IMR-90 (cell line): Measurements from ENCODE around the gene PGS1. TPM values are rescaled to one million over a fixed set of nuclear protein-coding genes. Genes with fewer than 3 reads are reported as not detected.

Source experiments
- ATAC-seq: fragments of 200-7000 bp; cut with Tn5 transposase; 2 replicates; pipeline ENCODE4 v1.9.1; 2020; ENCODE audit warnings: low read depth, mild to moderate bottlenecking, moderate library complexity
- BruUV-seq: library from RNA; stranded (reverse); fragments of 400-500 nt; replicated peaks from 2 replicates; lab custom pipeline; 2021; lab: Mats Ljungman, UMichigan
- CTCF ChIA-PET: fragments of 300-600 bp; formaldehyde crosslinking; extraction: SDS; loops from one replicate; lab custom pipeline; 2021; ENCODE audit warnings: antibody characterized with exemption; lab: Yijun Ruan, JAX
- POLR2A ChIA-PET: fragments of 300-600 bp; sonication (Branson Sonifier 250); formaldehyde crosslinking; loops from one replicate; lab custom pipeline; 2022; ENCODE audit warnings: antibody characterized with exemption; ENCODE audit not compliant: unreplicated experiment; lab: Charles Lee
- DNase-seq: peaks from one replicate; pipeline ENCODE4 v3.0.0; 2013
- H2AFZ ChIP-seq: replicated peaks from 2 replicates; pipeline ENCODE3; 2013; ENCODE audit warnings: low read length, mild to moderate bottlenecking; ENCODE audit not compliant: poor library complexity
- H2AK5ac ChIP-seq: 2 replicates; pipeline ENCODE4 v1.6.1; 2013; ENCODE audit warnings: low read depth, low read length, inconsistent platforms
- H2AK9ac ChIP-seq: replicated peaks from 2 replicates; pipeline ENCODE3; 2013; ENCODE audit warnings: mild to moderate bottlenecking, low read depth, low read length, moderate library complexity; ENCODE audit not compliant: poor library complexity
- H2BK120ac ChIP-seq: 2 replicates; pipeline ENCODE4 v1.6.1; 2013; ENCODE audit warnings: low read depth, low read length, inconsistent platforms
- H2BK15ac ChIP-seq: 3 replicates; pipeline ENCODE4 v1.6.1; 2013; ENCODE audit warnings: low read depth, low read length, inconsistent platforms
- H2BK20ac ChIP-seq: 2 replicates; pipeline ENCODE4 v1.6.1; 2013; ENCODE audit warnings: low read depth, mild to moderate bottlenecking, inconsistent platforms, low read length, moderate library complexity
- H2BK5ac ChIP-seq: 2 replicates; pipeline ENCODE4 v1.6.1; 2013; ENCODE audit warnings: mild to moderate bottlenecking, low read depth, low read length, inconsistent platforms; ENCODE audit not compliant: poor library complexity, severe bottlenecking
- H3K14ac ChIP-seq: replicated peaks from 2 replicates; pipeline ENCODE4 v1.6.1; 2013; ENCODE audit warnings: low read depth, low read length, inconsistent platforms
- H3K18ac ChIP-seq: 2 replicates; pipeline ENCODE4 v1.6.1; 2013; ENCODE audit warnings: low read depth, low read length, control low read depth
- H3K23ac ChIP-seq: 2 replicates; pipeline ENCODE4 v1.6.1; 2013; ENCODE audit warnings: low read depth, low read length, inconsistent platforms
- H3K27ac ChIP-seq: 2 replicates; pipeline ENCODE4 v1.5.1; 2013; ENCODE audit warnings: mild to moderate bottlenecking, control low read depth, low read length; ENCODE audit not compliant: insufficient read depth
- H3K27me3 ChIP-seq: 2 replicates; pipeline ENCODE4 v1.6.1; 2013; ENCODE audit warnings: low read length; ENCODE audit not compliant: control insufficient read depth, insufficient read depth
- H3K36me3 ChIP-seq: 2 replicates; pipeline ENCODE4 v1.6.1; 2013; ENCODE audit warnings: low read length, mixed read lengths; ENCODE audit not compliant: control insufficient read depth, insufficient read depth
- H3K4ac ChIP-seq: 2 replicates; pipeline ENCODE4 v1.6.1; 2013; ENCODE audit warnings: low read depth, low read length, inconsistent platforms
- H3K4me1 ChIP-seq: 2 replicates; pipeline ENCODE4 v1.6.1; 2013; ENCODE audit warnings: low read length, mixed read lengths; ENCODE audit not compliant: control insufficient read depth, insufficient read depth
- H3K4me2 ChIP-seq: 2 replicates; pipeline ENCODE4 v1.6.1; 2013; ENCODE audit warnings: low read depth, mild to moderate bottlenecking, control low read depth, low read length, moderate library complexity
- H3K4me3 ChIP-seq: 2 replicates; pipeline ENCODE4 v1.5.1; 2013; ENCODE audit warnings: low read depth, mild to moderate bottlenecking, control low read depth, low read length, moderate library complexity; ENCODE audit not compliant: insufficient read depth
- H3K56ac ChIP-seq: 2 replicates; pipeline ENCODE4 v1.6.1; 2013; ENCODE audit warnings: low read length, inconsistent platforms; ENCODE audit not compliant: insufficient read depth; ENCODE audit errors: extremely low read depth
- H3K79me1 ChIP-seq, 2 experiments: 2 replicates each; pipeline ENCODE4 v1.6.1; 2013; ENCODE audit warnings: low read length in 2 of 2, inconsistent platforms in 1 of 2, low read depth in 1 of 2
- H3K9ac ChIP-seq: 2 replicates; pipeline ENCODE4 v1.6.1; 2013; ENCODE audit warnings: low read depth, low read length, control low read depth
- H3K9me1 ChIP-seq: 2 replicates; pipeline ENCODE4 v1.6.1; 2013; ENCODE audit warnings: low read length, inconsistent platforms; ENCODE audit not compliant: insufficient read depth
- H3K9me3 ChIP-seq: 2 replicates; pipeline ENCODE4 v1.6.1; 2013; ENCODE audit warnings: low read length; ENCODE audit not compliant: control insufficient read depth, insufficient read depth
- H4K20me1 ChIP-seq: 2 replicates; pipeline ENCODE4 v1.6.1; 2013; ENCODE audit warnings: low read length, inconsistent platforms; ENCODE audit not compliant: insufficient read depth
- H4K5ac ChIP-seq: 2 replicates; pipeline ENCODE4 v1.6.1; 2013; ENCODE audit warnings: mild to moderate bottlenecking, low read depth, low read length, control low read depth
- H4K8ac ChIP-seq, 2 experiments: 2 replicates each; pipeline ENCODE4 v1.6.1; 2013; ENCODE audit warnings: low read depth in 2 of 2, low read length in 2 of 2, control low read depth in 1 of 2, inconsistent platforms in 1 of 2
- H4K91ac ChIP-seq: 2 replicates; pipeline ENCODE4 v1.6.1; 2013; ENCODE audit warnings: low read depth, low read length, inconsistent platforms; ENCODE audit not compliant: insufficient read depth
- CEBPB ChIP-seq: IDR thresholded peaks from 2 replicates; pipeline ENCODE4 v1.6.1; 2012; ENCODE audit warnings: low read depth, low read length, improper control_type of control experiment
- CHD1 ChIP-seq: IDR thresholded peaks from 2 replicates; pipeline ENCODE4 v1.6.1; 2012; ENCODE audit warnings: low read depth, low read length, improper control_type of control experiment
- MAZ ChIP-seq: IDR thresholded peaks from 2 replicates; pipeline ENCODE4 v1.6.1; 2012; ENCODE audit warnings: low read depth, mild to moderate bottlenecking, low read length, improper control_type of control experiment, moderate library complexity, borderline replicate concordance
- NFE2L2 ChIP-seq: fragments of 150-350 bp; IDR thresholded peaks from 2 replicates; pipeline ENCODE4 v1.6.1; 2016; ENCODE audit warnings: low read depth, mild to moderate bottlenecking, low read length
- POLR2A ChIP-seq: IDR thresholded peaks from 2 replicates; pipeline ENCODE4 v1.6.1; 2012; ENCODE audit warnings: mild to moderate bottlenecking, low read depth, low read length
- SMC3 ChIP-seq: fragments of 150-350 bp; IDR thresholded peaks from 2 replicates; pipeline ENCODE4 v1.6.1; 2016; ENCODE audit warnings: low read depth, mild to moderate bottlenecking, antibody characterized with exemption, low read length, moderate library complexity
- WGBS, 2 experiments: methylation state at CpG; one replicate each; pipeline versions ENCODE4 v1.1.5 to v1.1.7; 2013; ENCODE audit warnings: missing lambda C conversion rate in 2 of 2; ENCODE audit not compliant: insufficient read length in 1 of 2; ENCODE audit errors: extremely low coverage in 2 of 2; 5-methylcytosine and 5-hydroxymethylcytosine counted together
- dilution Hi-C: fragments of 300-500 bp; cut with HindIII; formaldehyde crosslinking; loops from one replicate; pipeline ENCODE4 v1.14.3; 2018; ENCODE audit warnings: low sequenced_read_pairs; ENCODE audit not compliant: unreplicated experiment
- in situ Hi-C: fragments of 300-500 bp; cut with MboI; formaldehyde crosslinking; loops from 3 replicates; pipeline ENCODE4 v1.14.3; 2019; ENCODE audit warnings: low sequenced_read_pairs, inconsistent platforms, mixed read lengths
- intact Hi-C: fragments of 100-400 bp; cut with micrococcal nuclease; formaldehyde crosslinking; loops from 2 replicates; pipeline ENCODE4 v1.10.0; 2022
- polyA plus RNA-seq, 3 experiments: library from polyadenylated mRNA; depleted of rRNA; stranded (reverse); fragments of >200 nt; gene quantifications; 2 replicates each; pipeline ENCODE4 v1.2.3, GENCODE V29; 2012; ENCODE audit warnings: low replicate concordance in 1 of 3
- total RNA-seq: library from RNA; depleted of rRNA; stranded (reverse); fragments of >200 nt; gene quantifications from 2 replicates; pipeline ENCODE4 v1.2.3, GENCODE V29; 2012
- TF ChIP-seq, protein P1 (sequence below): fragments of 150-350 bp; IDR thresholded peaks from 2 replicates; pipeline ENCODE4 v1.6.1; 2016; ENCODE audit warnings: low read depth, mild to moderate bottlenecking, low read length, moderate library complexity, borderline replicate concordance
- TF ChIP-seq, protein P2 (sequence below): conservative IDR thresholded peaks from 2 replicates; pipeline ENCODE4 v1.5.1; 2012; ENCODE audit warnings: mild to moderate bottlenecking, low read depth, low read length, improper control_type of control experiment

PGS1 gene
- total and polyA plus RNA-seq, 2 of the 4 experiments (the other 2 are of a cell fraction): 18.5 to 43.2 TPM

DNA sequence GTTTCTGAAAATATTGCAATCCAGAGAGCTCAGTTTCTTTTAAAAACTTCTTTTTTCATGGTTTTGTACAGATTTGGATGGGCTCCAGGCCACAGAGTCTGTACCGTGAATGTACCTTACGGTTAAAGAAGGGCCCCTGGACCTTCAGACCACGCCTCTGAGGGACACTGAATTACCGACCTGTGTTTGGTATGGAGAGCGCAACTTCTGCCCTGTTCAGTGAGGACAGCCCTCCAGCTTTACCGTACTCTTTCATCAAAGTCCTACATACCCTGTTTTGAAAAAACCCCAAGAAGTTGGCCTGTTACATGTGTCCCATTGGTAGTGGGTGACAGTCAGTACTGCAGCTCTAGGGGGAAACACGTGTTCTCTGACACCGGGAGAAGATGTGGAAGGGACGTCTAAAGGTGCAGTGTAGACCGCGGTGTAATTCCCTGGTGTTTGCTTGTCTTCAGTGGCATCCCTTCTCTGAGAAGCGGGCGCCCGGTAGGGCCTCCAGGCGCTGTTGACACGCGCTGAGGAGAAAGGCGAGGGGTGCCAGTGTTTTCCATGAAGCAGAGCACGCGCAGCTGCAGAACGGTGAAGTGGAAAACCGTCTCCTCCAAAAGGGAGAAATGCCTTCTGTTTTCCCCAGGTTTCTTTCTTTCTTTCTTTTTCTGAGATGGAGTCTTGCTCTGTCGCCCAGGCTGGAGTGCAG lies 6.2 kb downstream of the PGS1 start:
- no peak overlapping the region for H3K4me3 ChIP-seq

More for the DNA sequence above, 6.2 kb downstream of the PGS1 start:
- Histone ChIP-seq H4K20me1 (peaks cover 36% of the 10 kb centered on the region; the same call in 1 of the 2 replicates), H3K9me3 (no peaks in the 10 kb centered on the region), H3K23ac (peak overlapping the region; percentile 97), H4K8ac (peak overlapping the region; percentile 75 to 94), H3K9me1 (peaks cover 45% of the 10 kb centered on the region), H2AK9ac (peak overlapping the region; percentile 80), H3K79me1 (peaks cover 6 to 74% of the 10 kb centered on the region in 2 experiments), H3K14ac (peak overlapping the region; percentile 98), H3K56ac (peak overlapping the region; percentile 58), H3K27me3 (no peaks in the 10 kb centered on the region), H3K4ac (peak overlapping the region; percentile 97), H2BK120ac (peak overlapping the region; percentile 97), H3K36me3 (peaks cover 2% of the 10 kb centered on the region), H3K18ac (peak overlapping the region; percentile 86), H2BK15ac (peak overlapping the region; percentile 80; the same call in 2 of the 3 replicates), H2AK5ac (peak overlapping the region; percentile 99), H3K27ac (peak overlapping the region; percentile 95), H3K4me1 (peaks cover 35% of the 10 kb centered on the region), H3K4me2 (peak overlapping the region; percentile 29; the same call in 1 of the 2 replicates), H2BK20ac (peak overlapping the region; percentile 97), H3K9ac (peak overlapping the region; percentile 35), H4K5ac (peak overlapping the region; percentile 91), H2AFZ (no peak overlapping the region), H2BK5ac (peak overlapping the region; percentile 92), H4K91ac (peak overlapping the region; percentile 94)
- no TSS peak for BruUV-seq
- in situ Hi-C loops: no loop called here
- dilution Hi-C loops: no loop called here
- ChIA-PET CTCF (interaction anchor here (1.7 kb wide), 1 partner anchor 24 kb away, joined by 4 read pairs; no protein-coding TSS in a partner anchor), POLR2A (no interaction called here)
- no peak for DNase-seq
- TF ChIP-seq, protein P1, sequence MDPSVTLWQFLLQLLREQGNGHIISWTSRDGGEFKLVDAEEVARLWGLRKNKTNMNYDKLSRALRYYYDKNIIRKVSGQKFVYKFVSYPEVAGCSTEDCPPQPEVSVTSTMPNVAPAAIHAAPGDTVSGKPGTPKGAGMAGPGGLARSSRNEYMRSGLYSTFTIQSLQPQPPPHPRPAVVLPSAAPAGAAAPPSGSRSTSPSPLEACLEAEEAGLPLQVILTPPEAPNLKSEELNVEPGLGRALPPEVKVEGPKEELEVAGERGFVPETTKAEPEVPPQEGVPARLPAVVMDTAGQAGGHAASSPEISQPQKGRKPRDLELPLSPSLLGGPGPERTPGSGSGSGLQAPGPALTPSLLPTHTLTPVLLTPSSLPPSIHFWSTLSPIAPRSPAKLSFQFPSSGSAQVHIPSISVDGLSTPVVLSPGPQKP: no peak
- TF ChIP-seq CEBPB: no peak
- TF ChIP-seq POLR2A: 0 out of 2 replicates have a peak, but pooled peaks have one; percentile 1
- no peak for TF ChIP-seq CHD1
- no peak for TF ChIP-seq SMC3
- no peak for TF ChIP-seq NFE2L2
- TF ChIP-seq, protein P2, sequence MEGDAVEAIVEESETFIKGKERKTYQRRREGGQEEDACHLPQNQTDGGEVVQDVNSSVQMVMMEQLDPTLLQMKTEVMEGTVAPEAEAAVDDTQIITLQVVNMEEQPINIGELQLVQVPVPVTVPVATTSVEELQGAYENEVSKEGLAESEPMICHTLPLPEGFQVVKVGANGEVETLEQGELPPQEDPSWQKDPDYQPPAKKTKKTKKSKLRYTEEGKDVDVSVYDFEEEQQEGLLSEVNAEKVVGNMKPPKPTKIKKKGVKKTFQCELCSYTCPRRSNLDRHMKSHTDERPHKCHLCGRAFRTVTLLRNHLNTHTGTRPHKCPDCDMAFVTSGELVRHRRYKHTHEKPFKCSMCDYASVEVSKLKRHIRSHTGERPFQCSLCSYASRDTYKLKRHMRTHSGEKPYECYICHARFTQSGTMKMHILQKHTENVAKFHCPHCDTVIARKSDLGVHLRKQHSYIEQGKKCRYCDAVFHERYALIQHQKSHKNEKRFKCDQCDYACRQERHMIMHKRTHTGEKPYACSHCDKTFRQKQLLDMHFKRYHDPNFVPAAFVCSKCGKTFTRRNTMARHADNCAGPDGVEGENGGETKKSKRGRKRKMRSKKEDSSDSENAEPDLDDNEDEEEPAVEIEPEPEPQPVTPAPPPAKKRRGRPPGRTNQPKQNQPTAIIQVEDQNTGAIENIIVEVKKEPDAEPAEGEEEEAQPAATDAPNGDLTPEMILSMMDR: no peak
- TF ChIP-seq MAZ: no peak
- intact Hi-C loops: no loop called here
- WGBS, 2 experiments: 97% methylated on average over 10 of the region's 23 CpGs; no CpG with 5 or more reads in 1 of the 2 experiments
- no peak for ATAC-seq
